DND-41 (cell line): ENCODE measurements around the gene CPEB4.

Experiments
- ATAC-seq: fragments of 200-7000 bp; cut with Tn5 transposase; 3 replicates; pipeline ENCODE4 v1.9.1; 2021; ENCODE audit warnings: low read depth; ENCODE audit not compliant: insufficient read depth
- DNase-seq: peaks from one replicate; pipeline ENCODE4 v3.0.0-alpha.2; 2020
- H2AFZ ChIP-seq: 2 replicates; pipeline ENCODE4 v1.6.0; 2012; ENCODE audit warnings: low read depth, low read length
- H3K27ac ChIP-seq: 2 replicates; pipeline ENCODE4 v1.5.1; 2012; ENCODE audit warnings: low read length, inconsistent platforms
- H3K27me3 ChIP-seq: fragments of 200-600 bp; sonication (generic); 2 replicates; pipeline ENCODE4 v1.6.0; 2012; ENCODE audit warnings: low read length, mild to moderate bottlenecking, inconsistent platforms; ENCODE audit not compliant: insufficient read depth, poor library complexity
- H3K36me3 ChIP-seq: 2 replicates; pipeline ENCODE4 v1.5.1; 2012; ENCODE audit warnings: low read length, inconsistent platforms; ENCODE audit not compliant: insufficient read depth
- H3K4me1 ChIP-seq: 2 replicates; pipeline ENCODE4 v1.5.1; 2012; ENCODE audit warnings: mild to moderate bottlenecking, low read length; ENCODE audit not compliant: insufficient read depth
- H3K4me2 ChIP-seq: 2 replicates; pipeline ENCODE4 v1.6.0; 2012; ENCODE audit warnings: mild to moderate bottlenecking, moderate library complexity, low read length, inconsistent platforms; ENCODE audit not compliant: insufficient read depth
- H3K4me3 ChIP-seq, 2 experiments: fragments of 200-600 bp in 1 of 2; shearing (Covaris generic) in 1 of 2; 2 replicates each; pipeline ENCODE4 v1.5.1; 2012 to 2016; ENCODE audit warnings: inconsistent platforms in 2 of 2, low read length in 2 of 2, mild to moderate bottlenecking in 2 of 2, low read depth in 1 of 2, moderate library complexity in 1 of 2
- H3K79me2 ChIP-seq: 2 replicates; pipeline ENCODE4 v1.6.0; 2012; ENCODE audit warnings: low read length, inconsistent platforms; ENCODE audit not compliant: insufficient read depth
- H3K9ac ChIP-seq: 2 replicates; pipeline ENCODE4 v1.6.0; 2012; ENCODE audit warnings: low read depth, mild to moderate bottlenecking, inconsistent platforms, low read length, moderate library complexity
- H3K9me3 ChIP-seq: 2 replicates; pipeline ENCODE4 v1.5.1; 2012; ENCODE audit warnings: low read length, moderate library complexity, mild to moderate bottlenecking, inconsistent platforms; ENCODE audit not compliant: insufficient read depth, severe bottlenecking
- H4K20me1 ChIP-seq: 2 replicates; pipeline ENCODE4 v1.6.0; 2012; ENCODE audit warnings: low read length; ENCODE audit not compliant: insufficient read depth
- CTCF ChIP-seq: IDR thresholded peaks from 2 replicates; pipeline ENCODE4 v1.5.1; 2012; ENCODE audit warnings: borderline replicate concordance, low read length, moderate library complexity, mild to moderate bottlenecking; ENCODE audit not compliant: poor library complexity, severe bottlenecking; ENCODE audit errors: extremely low read depth
- EZH2 ChIP-seq: IDR thresholded peaks from 3 replicates; pipeline ENCODE4 v1.6.1; 2012; ENCODE audit warnings: borderline replicate concordance, low read depth, mild to moderate bottlenecking, moderate library complexity, low read length, inconsistent platforms; ENCODE audit not compliant: severe bottlenecking

Gene CPEB4

GRCh38 chr5:173945160-173945559 is 57.0 kb downstream of the CPEB4 start:
- Histone ChIP-seq H4K20me1 (no peaks in the 10 kb centered on the region), H3K9me3 (no peaks in the 10 kb centered on the region), H2AFZ (no peak overlapping the region), H3K9ac (no peak overlapping the region), H3K4me2 (no peak overlapping the region), H3K4me3 (no peak overlapping the region), H3K4me1 (no peaks in the 10 kb centered on the region), H3K36me3 (0 out of 2 replicates have a peak, but pooled peaks cover 3% of the 10 kb centered on the region), H3K27me3 (no peaks in the 10 kb centered on the region), H3K27ac (no peak overlapping the region), H3K79me2 (no peaks in the 10 kb centered on the region)
- TF ChIP-seq CTCF (no peak), EZH2 (no peak)
- ATAC-seq (no peak), DNase-seq (no peak)

GRCh38 chr5:173946323-173946722 is 58.2 kb downstream of the CPEB4 start:
- 0 out of 2 replicates have a peak, but pooled peaks cover 3% of the 10 kb centered on the region for H3K36me3 ChIP-seq
- H3K27me3 ChIP-seq: no peaks in the 10 kb centered on the region
- TF ChIP-seq EZH2 (no peak), CTCF (no peak)
- no peak overlapping the region for H3K9ac ChIP-seq
- H3K4me2 ChIP-seq: no peak overlapping the region
- no peaks in the 10 kb centered on the region for H4K20me1 ChIP-seq
- H3K9me3 ChIP-seq: no peaks in the 10 kb centered on the region
- no peak overlapping the region for H3K27ac ChIP-seq
- no peaks in the 10 kb centered on the region for H3K79me2 ChIP-seq
- no peak for ATAC-seq
- no peak for DNase-seq
- H2AFZ ChIP-seq: no peak overlapping the region
- no peak overlapping the region for H3K4me3 ChIP-seq
- no peaks in the 10 kb centered on the region for H3K4me1 ChIP-seq

GRCh38 chr5:173950829-173951228 is 62.7 kb downstream of the CPEB4 start:
- Histone ChIP-seq H2AFZ (no peak overlapping the region), H3K4me1 (no peaks in the 10 kb centered on the region), H3K79me2 (no peaks in the 10 kb centered on the region), H3K9me3 (no peaks in the 10 kb centered on the region), H3K4me2 (no peak overlapping the region), H3K4me3 (no peak overlapping the region), H3K36me3 (0 out of 2 replicates have a peak, but pooled peaks cover 3% of the 10 kb centered on the region), H3K27ac (no peak overlapping the region), H3K9ac (no peak overlapping the region), H3K27me3 (no peaks in the 10 kb centered on the region), H4K20me1 (no peaks in the 10 kb centered on the region)
- ATAC-seq: no peak
- TF ChIP-seq EZH2 (no peak), CTCF (no peak)
- DNase-seq: no peak
